ENCODE results near the gene NAPA. TPM values are rescaled to one million over a fixed set of nuclear protein-coding genes. Genes with fewer than 3 reads are reported as not detected.

The NAPA gene
- total RNA-seq, 1 donor from 2014 or later, result 80.0 TPM

- no peak for DNase-seq (ENCODE audit: low spot score, unreplicated experiment)
- Mint-ChIP-seq H3K27me3 (no peaks in the 10 kb centered on the region), H3K4me1 (ENCODE audit: low read depth) (no peaks in the 10 kb centered on the region), H3K27ac (no peak overlapping the region), H3K9me3 (ENCODE audit: low read depth) (no peaks in the 10 kb centered on the region), H3K36me3 (ENCODE audit: insufficient read depth) (peaks cover 4% of the 10 kb centered on the region), H3K4me3 (ENCODE audit: low read depth) (no peak overlapping the region)
- TF ChIP-seq CTCF (IDR thresholded peaks at IDR 0.05; ENCODE audit: unreplicated experiment), result no peak
These were observed 17.7 kb downstream of the NAPA start for GRCh38 chr19:47497050-47497766.

GRCh38 chr19:47495478-47496372 is 19.1 kb downstream of the NAPA start:
- H3K27ac Mint-ChIP-seq, result peak overlapping the region; percentile 20
- TF ChIP-seq CTCF (IDR thresholded peaks at IDR 0.05; ENCODE audit: unreplicated experiment), result no peak

DNA sequence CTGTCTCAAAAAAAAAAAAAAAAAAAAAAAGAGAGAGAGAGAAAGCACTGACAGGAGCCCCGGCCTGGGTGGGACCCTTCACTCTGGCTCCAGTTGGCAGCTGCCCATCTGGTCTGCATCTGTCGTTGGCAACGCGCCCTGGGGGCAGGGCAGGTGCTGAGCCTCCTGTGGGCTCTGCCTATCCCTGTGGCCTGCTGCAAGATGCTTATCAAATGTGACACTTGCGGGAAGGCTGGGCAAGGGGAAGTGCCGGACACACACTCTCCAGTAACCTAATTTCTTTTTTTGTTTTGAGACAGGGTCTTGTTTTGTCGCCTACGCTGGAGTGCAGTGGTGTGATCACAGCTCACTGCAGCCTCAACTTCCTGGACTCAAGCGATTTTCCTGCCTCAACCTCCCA is 20.1 kb downstream of the NAPA start:
- H3K4me3 Mint-ChIP-seq (ENCODE audit: low read depth), result no peak overlapping the region

More at GRCh38 chr19:47495478-47496372, 19.1 kb downstream of the NAPA start:
- Mint-ChIP-seq H3K27me3 (no peaks in the 10 kb centered on the region), H3K4me3 (ENCODE audit: low read depth) (no peak overlapping the region), H3K4me1 (ENCODE audit: low read depth) (no peaks in the 10 kb centered on the region), H3K9me3 (ENCODE audit: low read depth) (no peaks in the 10 kb centered on the region), H3K36me3 (ENCODE audit: insufficient read depth) (peaks cover 4% of the 10 kb centered on the region)
- DNase-seq (ENCODE audit: low spot score, unreplicated experiment), result no peak

DNA sequence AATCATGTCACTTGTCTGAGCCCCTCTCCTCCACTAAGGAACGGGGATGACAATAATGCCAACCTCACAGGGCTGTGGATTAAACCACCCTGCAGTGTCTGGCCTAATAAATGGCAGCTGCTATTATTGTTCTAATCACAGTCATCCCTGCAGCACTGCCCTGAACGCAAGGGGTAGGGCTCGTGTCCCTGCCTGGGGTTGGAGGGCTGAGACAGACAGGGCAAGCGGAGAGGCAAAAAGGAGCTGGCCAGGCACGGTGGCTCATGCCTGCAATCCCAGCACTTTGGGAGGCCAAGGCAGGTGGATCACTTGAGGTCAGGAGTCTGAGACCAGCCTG is 20.7 kb downstream of the NAPA start:
- H3K27me3 Mint-ChIP-seq, result no peaks in the 10 kb centered on the region
- H3K27ac Mint-ChIP-seq, result no peak overlapping the region
- H3K36me3 Mint-ChIP-seq (ENCODE audit: insufficient read depth), result peaks cover 2% of the 10 kb centered on the region
- H3K4me3 Mint-ChIP-seq (ENCODE audit: low read depth), result no peak overlapping the region
- H3K4me1 Mint-ChIP-seq (ENCODE audit: low read depth), result no peaks in the 10 kb centered on the region
- H3K9me3 Mint-ChIP-seq (ENCODE audit: low read depth), result no peaks in the 10 kb centered on the region
- no peak for TF ChIP-seq CTCF (IDR thresholded peaks at IDR 0.05; ENCODE audit: unreplicated experiment)
- DNase-seq (ENCODE audit: low spot score, unreplicated experiment), result no peak

More for the DNA sequence above, 20.1 kb downstream of the NAPA start:
- no peaks in the 10 kb centered on the region for H3K27me3 Mint-ChIP-seq
- TF ChIP-seq CTCF (IDR thresholded peaks at IDR 0.05; ENCODE audit: unreplicated experiment), result no peak
- no peak for DNase-seq (ENCODE audit: low spot score, unreplicated experiment)
- H3K9me3 Mint-ChIP-seq (ENCODE audit: low read depth), result no peaks in the 10 kb centered on the region
- H3K4me1 Mint-ChIP-seq (ENCODE audit: low read depth), result no peaks in the 10 kb centered on the region
- peaks cover 2% of the 10 kb centered on the region for H3K36me3 Mint-ChIP-seq (ENCODE audit: insufficient read depth)
- no peak overlapping the region for H3K27ac Mint-ChIP-seq

- H3K9me3 Mint-ChIP-seq (ENCODE audit: low read depth), result no peaks in the 10 kb centered on the region
- no peak for DNase-seq (ENCODE audit: low spot score, unreplicated experiment)
- TF ChIP-seq CTCF (IDR thresholded peaks at IDR 0.05; ENCODE audit: unreplicated experiment), result no peak
- H3K27ac Mint-ChIP-seq, result no peak overlapping the region
- H3K4me3 Mint-ChIP-seq (ENCODE audit: low read depth), result no peak overlapping the region
- H3K36me3 Mint-ChIP-seq (ENCODE audit: insufficient read depth), result peaks cover 2% of the 10 kb centered on the region
- no peaks in the 10 kb centered on the region for H3K27me3 Mint-ChIP-seq
- H3K4me1 Mint-ChIP-seq (ENCODE audit: low read depth), result no peaks in the 10 kb centered on the region
These were observed 21.3 kb downstream of the NAPA start for GRCh38 chr19:47493378-47494210.

Data from progenitor cell of endocrine pancreas (in vitro differentiated cells).